Naive thymus-derived CD4-positive, alpha-beta T cell (primary cell): Measurements from ENCODE around the gene SNX27. TPM values are rescaled to one million over a fixed set of nuclear protein-coding genes. Genes with fewer than 3 reads are reported as not detected.

ENCODE experiments used
- ATAC-seq: fragments of 150-1000 bp; cut with Tn5 transposase; 2 replicates; pipeline ENCODE4 v1.10.0; 2021; ENCODE audit warnings: mild to moderate bottlenecking, moderate library complexity
- CTCF ChIA-PET: fragments of 350-600 bp; sonication (Branson Sonifier 250); formaldehyde crosslinking; loops from one replicate; lab custom pipeline; 2021; ENCODE audit warnings: antibody characterized with exemption; lab: Charles Lee
- POLR2A ChIA-PET: fragments of 350-600 bp; sonication (Branson Sonifier 250); formaldehyde crosslinking; loops from one replicate; lab custom pipeline; 2021; ENCODE audit warnings: antibody characterized with exemption, inconsistent platforms; lab: Charles Lee
- DNase-seq, 9 donors: peaks; one replicate each; pipeline versions ENCODE4 v3.0.0 to v3.0.0-alpha.2; 2020 to 2022; ENCODE audit warnings: mixed read lengths in 1 of 9
- H3K27ac ChIP-seq: one replicate; pipeline ENCODE4 v1.7.0; 2013; ENCODE audit warnings: mild to moderate bottlenecking, low read depth, low read length, moderate library complexity
- H3K27me3 ChIP-seq, 2 donors: one replicate each; pipeline ENCODE4 v1.7.0; 2013; ENCODE audit warnings: low read length in 2 of 2, mild to moderate bottlenecking in 2 of 2, moderate library complexity in 2 of 2; ENCODE audit not compliant: control insufficient read depth in 2 of 2, insufficient read depth in 2 of 2
- H3K36me3 ChIP-seq, 3 experiments: 1 replicate in 2 of 3; 2 replicates in 1 of 3; pipeline ENCODE4 v1.7.0; 2013; ENCODE audit warnings: low read length in 3 of 3, mild to moderate bottlenecking in 3 of 3, moderate library complexity in 1 of 3; ENCODE audit not compliant: insufficient read depth in 3 of 3, control insufficient read depth in 2 of 3
- H3K4me1 ChIP-seq, 2 donors: one replicate each; pipeline ENCODE4 v1.7.0; 2013; ENCODE audit warnings: low read length in 2 of 2, mild to moderate bottlenecking in 2 of 2, moderate library complexity in 1 of 2; ENCODE audit not compliant: control insufficient read depth in 2 of 2, insufficient read depth in 2 of 2
- H3K4me3 ChIP-seq: 2 replicates; pipeline ENCODE4 v1.7.0; 2013; ENCODE audit warnings: mild to moderate bottlenecking, low read length
- H3K9me3 ChIP-seq, 3 experiments: 1 replicate in 2 of 3; 2 replicates in 1 of 3; pipeline ENCODE4 v1.7.0; 2013; ENCODE audit warnings: low read length in 3 of 3; ENCODE audit not compliant: control insufficient read depth in 2 of 3
- H3K27ac Mint-ChIP-seq, 9 donors: one replicate each; pipeline ENCODE4 v1.8.0; 2020 to 2022; ENCODE audit warnings: mixed read lengths in 9 of 9, mild to moderate bottlenecking in 8 of 9, moderate library complexity in 5 of 9, inconsistent platforms in 2 of 9
- H3K27me3 Mint-ChIP-seq, 5 donors: one replicate each; pipeline ENCODE4 v1.8.0; 2021 to 2022; ENCODE audit warnings: mixed read lengths in 5 of 5, mild to moderate bottlenecking in 1 of 5
- H3K36me3 Mint-ChIP-seq, 5 donors: one replicate each; pipeline ENCODE4 v1.8.0; 2020 to 2022; ENCODE audit warnings: mixed read lengths in 5 of 5, mild to moderate bottlenecking in 3 of 5, inconsistent platforms in 1 of 5
- H3K4me1 Mint-ChIP-seq, 7 donors: one replicate each; pipeline ENCODE4 v1.8.0; 2020 to 2022; ENCODE audit warnings: mixed read lengths in 7 of 7, mild to moderate bottlenecking in 3 of 7, inconsistent platforms in 1 of 7
- H3K4me3 Mint-ChIP-seq, 10 donors: one replicate each; pipeline ENCODE4 v1.8.0; 2020 to 2022; ENCODE audit warnings: mild to moderate bottlenecking in 10 of 10, mixed read lengths in 10 of 10, moderate library complexity in 6 of 10, inconsistent platforms in 2 of 10
- H3K9me3 Mint-ChIP-seq, 11 donors: one replicate each; pipeline ENCODE4 v1.8.0; 2020 to 2022; ENCODE audit warnings: mixed read lengths in 11 of 11, mild to moderate bottlenecking in 4 of 11, inconsistent platforms in 1 of 11, moderate library complexity in 1 of 11
- intact Hi-C, 2 donors: fragments of 100-400 bp; cut with micrococcal nuclease; formaldehyde crosslinking; loops; one replicate each; pipeline ENCODE4 v1.15.1; 2023
- polyA plus RNA-seq, 2 donors: library from polyadenylated mRNA; unstranded; fragments of 300-500 nt; fragmentation: Illumina TruSeq; gene quantifications; one replicate each; pipeline ENCODE4 v1.2.3, GENCODE V29; 2021
- total RNA-seq, 6 experiments: library from RNA in 5 of 6; stranded (reverse) in 5 of 6; gene quantifications; 1 replicate in 5 of 6; 2 replicates in 1 of 6; pipeline ENCODE4 v1.2.3 and lab custom pipeline; 2021 to 2026

SNX27 gene
- total and polyA plus RNA-seq, 7 experiments from 2014 or later: 11.7 to 42.1 (median 28.5) TPM

DNA sequence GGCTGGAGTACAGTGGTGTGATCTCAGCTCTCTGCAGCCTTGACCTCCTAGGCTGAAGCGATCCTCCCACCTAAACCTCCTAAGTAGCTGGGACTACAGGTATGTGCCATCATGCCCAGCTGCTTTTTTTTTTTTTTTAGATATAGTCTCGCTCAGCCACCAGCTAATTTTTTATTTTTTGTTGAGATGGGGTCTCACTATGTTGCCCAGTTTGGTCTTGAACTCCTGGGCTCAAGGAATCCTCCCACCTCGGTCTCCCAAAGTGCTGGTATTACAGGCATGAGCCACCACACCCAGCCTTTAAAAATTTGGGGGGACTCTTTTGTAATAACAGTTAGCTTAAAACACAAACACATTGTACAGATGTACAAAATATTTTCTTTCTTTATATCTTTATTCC lies 1.7 kb upstream of the SNX27 start:
- ChIA-PET POLR2A (interaction anchor here (1.1 to 1.2 kb wide), 3 partner anchors 14 to 47 kb away, joined by 4 read pairs; no protein-coding TSS in a partner anchor), CTCF (interaction anchor here (0.6 to 0.7 kb wide), 2 partner anchors 211 to 226 kb away, joined by 3 to 4 read pairs; no protein-coding TSS in a partner anchor)
- no peaks in the 10 kb centered on the region for H3K27me3 ChIP-seq
- peaks cover 0 to 18% (median 9%) of the 10 kb centered on the region in 5 donors for H3K27me3 Mint-ChIP-seq
- intact Hi-C loops: loop anchor here (2.0 to 5.0 kb wide), 8 partner anchors 15 to 443 kb away; partner anchors contain the start of genes C2CD4D (in 2 of the 2), LYSMD1 (in 1 of the 2), POGZ (in 1 of the 2) and PSMD4 (in 1 of the 2)
- H3K4me3 ChIP-seq: no peak overlapping the region
- H3K36me3 Mint-ChIP-seq: peaks cover 0 to 8% (median 0%) of the 10 kb centered on the region in 5 donors
- H3K27ac Mint-ChIP-seq: no peak overlapping the region
- peaks cover 0 to 2% (median 0%) of the 10 kb centered on the region in 11 donors for H3K9me3 Mint-ChIP-seq
- H3K4me3 Mint-ChIP-seq: no peak overlapping the region
- H3K4me1 Mint-ChIP-seq: peaks cover 25 to 32% (median 28%) of the 10 kb centered on the region in 7 donors
- H3K4me1 ChIP-seq: peaks cover 11 to 14% of the 10 kb centered on the region in 2 donors
- ATAC-seq (no peak), DNase-seq (no peak)
- no peaks in the 10 kb centered on the region for H3K9me3 ChIP-seq
- H3K27ac ChIP-seq: no peak overlapping the region
- H3K36me3 ChIP-seq: peaks cover 0 to 12% (median 0%) of the 10 kb centered on the region in 3 experiments

DNA sequence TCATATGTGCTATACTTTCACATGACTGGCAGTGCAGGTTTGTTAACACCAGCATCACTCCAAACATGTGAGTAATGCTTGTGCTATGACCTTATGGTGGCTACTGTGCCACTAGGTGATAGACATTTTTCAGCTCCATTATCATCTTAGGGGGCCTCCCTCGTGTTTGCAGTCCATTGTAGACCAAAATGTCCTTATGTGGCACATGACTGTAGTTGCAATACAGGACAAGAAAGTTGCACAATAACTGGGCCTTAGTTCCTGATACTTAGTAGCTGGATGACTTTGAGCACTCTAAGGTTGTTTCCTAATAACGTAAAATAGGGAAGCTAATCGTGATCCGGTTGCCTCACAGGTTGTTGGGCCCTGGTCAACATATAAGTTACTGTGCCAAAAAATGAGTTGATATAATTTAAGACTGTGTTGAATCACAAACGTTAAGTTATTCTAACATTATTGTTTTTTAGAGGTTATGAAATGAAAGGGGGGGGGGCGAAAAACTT lies 511 bp upstream of the SNX27 start:
- ChIA-PET POLR2A (interaction anchor here (2.5 kb wide), 1 partner anchor 152 kb away, joined by 12 read pairs; the partner anchor contains the start of gene MRPL9), CTCF (interaction anchor here (0.7 kb wide), 2 partner anchors 67 to 100 kb away, joined by 3 to 6 read pairs; partner anchors contain the start of gene CGN)
- peaks cover 36 to 44% (median 39%) of the 10 kb centered on the region in 7 donors for H3K4me1 Mint-ChIP-seq
- peak overlapping the region; percentile 74 to 100 (median 96) for H3K4me3 Mint-ChIP-seq
- peaks cover 0 to 12% (median 0%) of the 10 kb centered on the region in 3 experiments for H3K36me3 ChIP-seq
- H3K27ac Mint-ChIP-seq: peak overlapping the region in 8 of 9 donors; percentile 83 to 98 (median 90)
- DNase-seq: peak in 1 of 9 donors; percentile 4
- H3K27me3 Mint-ChIP-seq: peaks cover 0 to 12% (median 6%) of the 10 kb centered on the region in 5 donors
- H3K4me1 ChIP-seq: peaks cover 11 to 18% of the 10 kb centered on the region in 2 donors
- peaks cover 0 to 11% (median 3%) of the 10 kb centered on the region in 5 donors for H3K36me3 Mint-ChIP-seq
- H3K27me3 ChIP-seq: no peaks in the 10 kb centered on the region
- no peaks in the 10 kb centered on the region for H3K9me3 ChIP-seq
- H3K4me3 ChIP-seq: no peak overlapping the region
- H3K27ac ChIP-seq: peak overlapping the region; percentile 98
- intact Hi-C loops: loop anchor here (1.0 to 5.0 kb wide), 17 partner anchors 17 to 444 kb away; partner anchors contain the start of genes C2CD4D (in 2 of the 2), MRPL9 (in 2 of the 2), TDRKH (in 2 of the 2) and TUFT1 (in 2 of the 2)
- H3K9me3 Mint-ChIP-seq: peaks cover 0 to 2% (median 0%) of the 10 kb centered on the region in 11 donors
- ATAC-seq: peak; percentile 48

DNA sequence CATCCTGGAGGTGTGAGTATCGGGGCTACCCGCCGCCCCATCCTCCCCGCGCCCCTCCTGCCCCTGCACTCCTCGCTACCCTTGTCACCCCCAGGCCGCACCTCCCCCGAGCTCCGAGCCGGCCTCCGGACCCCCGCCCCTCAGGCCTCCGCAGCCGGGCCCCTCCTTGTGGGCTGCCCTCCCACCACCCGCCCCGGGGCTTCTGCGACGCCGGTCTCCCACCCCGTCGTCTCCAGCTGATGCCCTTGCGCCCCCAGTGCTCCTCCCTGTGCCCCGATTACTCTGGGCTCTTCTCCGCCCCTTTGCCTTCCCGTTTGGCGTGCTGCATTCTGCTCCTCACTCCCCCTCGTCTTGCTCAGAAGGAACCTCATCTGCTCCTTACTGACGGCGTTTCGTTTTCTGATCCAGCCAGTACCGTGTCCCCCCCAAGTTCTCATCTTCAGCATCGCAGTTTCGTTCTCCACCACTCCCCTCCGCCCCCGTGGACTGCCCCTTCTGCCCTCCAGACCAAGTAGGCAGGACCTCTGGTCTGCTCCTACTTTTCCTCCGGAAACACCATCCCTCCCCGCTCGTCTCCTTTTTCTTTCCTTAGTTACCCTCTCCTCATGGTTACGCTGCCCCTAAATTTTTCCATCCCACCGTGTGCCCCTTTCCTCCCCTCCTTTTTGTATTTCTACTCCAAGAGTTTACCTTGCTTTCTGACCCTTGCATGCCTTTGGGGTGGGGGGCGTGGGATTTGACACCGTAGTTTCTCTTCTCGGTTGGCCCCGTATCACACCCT lies 841 bp downstream of the SNX27 start:
- peaks cover 40 to 52% (median 49%) of the 10 kb centered on the region in 7 donors for H3K4me1 Mint-ChIP-seq
- peak in 6 of 9 donors; percentile 1 to 30 (median 9) for DNase-seq
- peaks cover 0 to 11% (median 3%) of the 10 kb centered on the region in 5 donors for H3K36me3 Mint-ChIP-seq
- H3K9me3 ChIP-seq: no peaks in the 10 kb centered on the region
- peaks cover 0 to 6% (median 4%) of the 10 kb centered on the region in 5 donors for H3K27me3 Mint-ChIP-seq
- H3K9me3 Mint-ChIP-seq: peaks cover 0 to 2% (median 0%) of the 10 kb centered on the region in 11 donors
- ATAC-seq: peak; percentile 3
- H3K27me3 ChIP-seq: no peaks in the 10 kb centered on the region
- H3K36me3 ChIP-seq: peaks cover 0 to 12% (median 0%) of the 10 kb centered on the region in 3 experiments
- H3K4me3 Mint-ChIP-seq: peak overlapping the region; percentile 89 to 100 (median 97)
- CTCF ChIA-PET: no interaction called here
- POLR2A ChIA-PET: interaction anchor here (0.6 to 2.5 kb wide), 4 partner anchors 72 to 447 kb away, joined by 3 to 12 read pairs (median 4); partner anchors contain the start of genes LYSMD1 and MRPL9
- peak overlapping the region; percentile 98 for H3K27ac ChIP-seq
- intact Hi-C loops: loop anchor here (1.0 to 5.0 kb wide), 10 partner anchors 70 to 445 kb away; partner anchors contain the start of genes C2CD4D (in 2 of the 2), POGZ (in 2 of the 2), PSMD4 (in 2 of the 2) and LYSMD1 (in 1 of the 2)
- peak overlapping the region; percentile 80 for H3K4me3 ChIP-seq
- peak overlapping the region; percentile 81 to 98 (median 91) for H3K27ac Mint-ChIP-seq
- H3K4me1 ChIP-seq: peaks cover 11 to 18% of the 10 kb centered on the region in 2 donors

DNA sequence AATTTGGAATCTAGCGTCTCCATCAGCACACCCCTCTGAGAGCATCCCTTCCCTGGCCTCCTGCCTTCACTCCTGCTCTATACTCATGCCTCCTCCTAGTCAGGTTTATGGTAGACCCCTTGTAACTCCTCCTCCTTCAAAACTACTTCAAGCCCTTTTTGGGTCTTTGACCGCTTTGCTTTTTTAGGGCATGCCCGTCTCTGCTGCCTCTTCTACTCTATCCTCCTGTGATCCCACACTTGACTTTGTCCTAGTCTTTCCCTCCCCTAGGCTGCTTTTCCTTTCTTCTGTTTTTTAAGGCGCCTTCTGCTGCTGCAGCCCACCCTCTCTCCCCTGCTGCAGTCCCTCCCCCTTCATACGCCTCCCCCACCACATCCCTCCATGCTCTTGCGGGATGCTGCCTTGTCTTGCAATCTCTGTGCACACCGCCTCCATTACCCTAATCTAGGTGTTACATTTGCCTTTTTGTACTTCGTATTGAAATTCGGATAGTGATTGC lies 1.5 kb downstream of the SNX27 start:
- Mint-ChIP-seq H3K4me1 (peaks cover 41 to 59% (median 54%) of the 10 kb centered on the region in 7 donors), H3K9me3 (peaks cover 0 to 2% (median 0%) of the 10 kb centered on the region in 11 donors), H3K27ac (peak overlapping the region; percentile 81 to 98 (median 91)), H3K27me3 (peaks cover 0 to 3% (median 1%) of the 10 kb centered on the region in 5 donors), H3K36me3 (peaks cover 0 to 11% (median 3%) of the 10 kb centered on the region in 5 donors), H3K4me3 (peak overlapping the region; percentile 89 to 100 (median 97))
- no peak for ATAC-seq
- POLR2A ChIA-PET: no interaction called here
- Histone ChIP-seq H3K27me3 (no peaks in the 10 kb centered on the region), H3K4me3 (peak overlapping the region; percentile 80), H3K9me3 (no peaks in the 10 kb centered on the region), H3K4me1 (peaks cover 11 to 18% of the 10 kb centered on the region in 2 donors), H3K27ac (peak overlapping the region; percentile 98), H3K36me3 (peaks cover 0 to 12% (median 0%) of the 10 kb centered on the region in 3 experiments)
- CTCF ChIA-PET: no interaction called here
- intact Hi-C loops: loop anchor here (5.0 kb wide), 7 partner anchors 71 to 446 kb away; partner anchors contain the start of genes C2CD4D (in 2 of the 2), LYSMD1 (in 1 of the 2), POGZ (in 1 of the 2) and PSMD4 (in 1 of the 2)
- DNase-seq: no peak

DNA sequence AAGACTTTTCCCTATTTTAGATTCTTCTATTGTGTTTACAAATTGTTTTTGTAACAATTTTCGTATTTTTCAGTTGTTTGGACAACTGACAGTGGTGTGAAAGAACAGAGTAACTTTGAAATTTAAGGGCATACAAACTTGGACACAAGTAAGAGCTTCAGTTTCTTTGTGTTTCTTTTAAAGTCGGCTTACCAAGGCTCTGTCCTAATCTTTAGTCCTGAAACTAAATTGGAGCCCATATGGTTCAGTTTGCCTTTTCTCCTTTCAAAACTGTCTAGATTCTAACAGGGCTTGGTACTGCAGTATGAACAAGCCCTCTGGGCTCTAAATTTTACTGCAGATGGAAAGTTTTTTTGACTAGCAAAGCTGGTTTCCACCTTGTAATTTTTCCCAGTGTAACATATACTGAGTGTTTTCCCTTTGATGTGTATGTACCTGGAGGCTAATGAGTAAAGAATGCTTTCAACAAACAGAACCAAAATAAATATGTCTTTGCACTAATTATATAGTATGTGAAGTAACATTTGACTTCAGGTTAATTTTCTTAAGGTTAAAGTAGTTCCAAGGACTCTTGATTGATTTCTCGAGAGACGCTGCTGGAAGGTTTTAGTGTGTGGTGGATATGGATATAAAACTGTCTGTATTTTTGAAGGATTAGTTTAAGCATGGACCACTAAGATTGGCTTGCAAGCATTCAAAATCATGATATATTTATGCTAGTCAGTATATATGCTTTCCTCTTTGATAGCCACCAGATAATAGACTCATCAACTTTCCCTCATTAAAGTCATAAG lies 4.1 kb downstream of the SNX27 start:
- no peaks in the 10 kb centered on the region for H3K9me3 ChIP-seq
- Mint-ChIP-seq H3K27me3 (no peaks in the 10 kb centered on the region), H3K4me1 (peaks cover 55 to 78% (median 70%) of the 10 kb centered on the region in 7 donors), H3K9me3 (peaks cover 0 to 2% (median 0%) of the 10 kb centered on the region in 11 donors), H3K4me3 (peak overlapping the region in 4 of 10 donors; percentile 47 to 51 (median 48)), H3K36me3 (peaks cover 0 to 11% (median 4%) of the 10 kb centered on the region in 5 donors), H3K27ac (peak overlapping the region in 2 of 9 donors; percentile 4 to 65)
- ATAC-seq: no peak
- H3K27me3 ChIP-seq: no peaks in the 10 kb centered on the region
- DNase-seq: no peak
- intact Hi-C loops: no loop called here
- CTCF ChIA-PET: interaction anchor here (0.7 kb wide), 1 partner anchor 144 kb away, joined by 4 read pairs; no protein-coding TSS in a partner anchor
- H3K36me3 ChIP-seq: peaks cover 0 to 12% (median 0%) of the 10 kb centered on the region in 3 experiments
- H3K27ac ChIP-seq: no peak overlapping the region
- POLR2A ChIA-PET: interaction anchor here (0.6 kb wide), 1 partner anchor 904 kb away, joined by 3 read pairs; no protein-coding TSS in a partner anchor
- H3K4me1 ChIP-seq: peaks cover 11 to 18% of the 10 kb centered on the region in 2 donors
- no peak overlapping the region for H3K4me3 ChIP-seq
